Fibroblast of the aortic adventitia (primary cell): Measurements from ENCODE around the gene L3MBTL4. TPM values are rescaled to one million over a fixed set of nuclear protein-coding genes. Genes with fewer than 3 reads are reported as not detected.
"Not testable (repeated sequence)": the region's sequence is repeated elsewhere in the genome, so short reads cannot be mapped to it uniquely, and the experiment has no call there.

Source experiments
- DNase-seq: peaks from one replicate; pipeline ENCODE4 v3.0.0-alpha.2; 2010; ENCODE audit warnings: low read depth
- H3K4me3 ChIP-seq: 2 replicates; pipeline ENCODE4 v1.5.1; 2011; ENCODE audit warnings: low read depth, mild to moderate bottlenecking, control low read depth, low read length, moderate library complexity
- CTCF ChIP-seq: IDR thresholded peaks from 2 replicates; pipeline ENCODE4 v1.5.1; 2011; ENCODE audit warnings: mild to moderate bottlenecking, low read length, control low read depth, inconsistent platforms; ENCODE audit not compliant: insufficient read depth
- total RNA-seq: library from RNA; depleted of rRNA; stranded (reverse); fragments of >200 nt; gene quantifications from 2 replicates; pipeline ENCODE4 v1.2.3, GENCODE V29; 2012; ENCODE audit warnings: low replicate concordance

L3MBTL4 gene
- total RNA-seq, 1 donor, result not detected

GRCh38 chr18:6145645-6146306, 268.9 kb downstream of the L3MBTL4 start:
- DNase-seq, result no peak
- TF ChIP-seq CTCF, result no peak
- H3K4me3 ChIP-seq, result no peak overlapping the region

- no peak for DNase-seq
- no peak overlapping the region for H3K4me3 ChIP-seq
- no peak for TF ChIP-seq CTCF
Measured at GRCh38 chr18:6139007-6139406, 275.7 kb downstream of the L3MBTL4 start.

GRCh38 chr18:6135901-6136300, 278.8 kb downstream of the L3MBTL4 start:
- not testable (repeated sequence) for H3K4me3 ChIP-seq, DNase-seq

GRCh38 chr18:6135029-6135428, 279.7 kb downstream of the L3MBTL4 start:
- H3K4me3 ChIP-seq, DNase-seq: not testable (repeated sequence)

- TF ChIP-seq CTCF, result no peak
- no peak overlapping the region for H3K4me3 ChIP-seq
- no peak for DNase-seq
Measured at GRCh38 chr18:6132751-6133368, 281.9 kb downstream of the L3MBTL4 start.

- peak; percentile 1 for DNase-seq
- H3K4me3 ChIP-seq, result no peak overlapping the region
- no peak for TF ChIP-seq CTCF
Measured at GRCh38 chr18:6120820-6121279, 293.9 kb downstream of the L3MBTL4 start.

- no peak for TF ChIP-seq CTCF
- H3K4me3 ChIP-seq, result no peak overlapping the region
- DNase-seq, result no peak
Measured at GRCh38 chr18:6119761-6120160, 294.9 kb downstream of the L3MBTL4 start.

GRCh38 chr18:6118080-6118479, 296.6 kb downstream of the L3MBTL4 start:
- H3K4me3 ChIP-seq, result no peak overlapping the region
- DNase-seq, result no peak
- TF ChIP-seq CTCF, result no peak
